Uterus (tissue), 2 donors: ENCODE data around the gene CA10.

Experiments used
- POLR2A ChIP-seq, 2 donors: fragments of 450-650 bp; IDR thresholded peaks; one replicate each; pipeline ENCODE4 v1.6.1; 2016; ENCODE audit warnings: antibody characterized with exemption in 2 of 2, mild to moderate bottlenecking in 1 of 2, moderate library complexity in 1 of 2
- TF ChIP-seq, protein P1 (sequence below), 4 experiments: fragments of 200-600 bp in 2 of 4; fragments of 450-650 bp in 2 of 4; sonication (generic) in 2 of 4; IDR thresholded peaks; one replicate each; pipeline ENCODE4 v1.5.1; 2016 to 2019; ENCODE audit warnings: antibody characterized with exemption in 4 of 4, mild to moderate bottlenecking in 2 of 4, moderate library complexity in 1 of 4

- TF ChIP-seq, protein P1, sequence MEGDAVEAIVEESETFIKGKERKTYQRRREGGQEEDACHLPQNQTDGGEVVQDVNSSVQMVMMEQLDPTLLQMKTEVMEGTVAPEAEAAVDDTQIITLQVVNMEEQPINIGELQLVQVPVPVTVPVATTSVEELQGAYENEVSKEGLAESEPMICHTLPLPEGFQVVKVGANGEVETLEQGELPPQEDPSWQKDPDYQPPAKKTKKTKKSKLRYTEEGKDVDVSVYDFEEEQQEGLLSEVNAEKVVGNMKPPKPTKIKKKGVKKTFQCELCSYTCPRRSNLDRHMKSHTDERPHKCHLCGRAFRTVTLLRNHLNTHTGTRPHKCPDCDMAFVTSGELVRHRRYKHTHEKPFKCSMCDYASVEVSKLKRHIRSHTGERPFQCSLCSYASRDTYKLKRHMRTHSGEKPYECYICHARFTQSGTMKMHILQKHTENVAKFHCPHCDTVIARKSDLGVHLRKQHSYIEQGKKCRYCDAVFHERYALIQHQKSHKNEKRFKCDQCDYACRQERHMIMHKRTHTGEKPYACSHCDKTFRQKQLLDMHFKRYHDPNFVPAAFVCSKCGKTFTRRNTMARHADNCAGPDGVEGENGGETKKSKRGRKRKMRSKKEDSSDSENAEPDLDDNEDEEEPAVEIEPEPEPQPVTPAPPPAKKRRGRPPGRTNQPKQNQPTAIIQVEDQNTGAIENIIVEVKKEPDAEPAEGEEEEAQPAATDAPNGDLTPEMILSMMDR (IDR thresholded peaks at IDR 0.05) = no peak
- TF ChIP-seq POLR2A (IDR thresholded peaks at IDR 0.05) = no peak
These were observed 44.1 kb upstream of the CA10 start for GRCh38 chr17:52202520-52203080.
